Measurements from ENCODE around the gene CILP. TPM values are rescaled to one million over a fixed set of nuclear protein-coding genes. Genes with fewer than 3 reads are reported as not detected.

CILP gene
- total RNA-seq, 2 experiments from 2014 or later = not detected

- no peaks in the 10 kb centered on the region for H3K9me3 Mint-ChIP-seq
- no peaks in the 10 kb centered on the region for H3K4me1 Mint-ChIP-seq (ENCODE audit: low read depth)
- DNase-seq = no peak
- intact Hi-C loops (cut with micrococcal nuclease) = no loop called here
- CTCF ChIA-PET = no interaction called here
- no peak overlapping the region for H3K4me3 Mint-ChIP-seq
- no peaks in the 10 kb centered on the region for H3K27me3 Mint-ChIP-seq (ENCODE audit: low read depth)
- no peak overlapping the region for H3K27ac Mint-ChIP-seq
- peaks cover 9% of the 10 kb centered on the region for H3K36me3 Mint-ChIP-seq (ENCODE audit: low read depth)
These were observed 48.2 kb downstream of the CILP start for GRCh38 chr15:65163041-65163440.

- Mint-ChIP-seq H3K4me3 (no peak overlapping the region), H3K36me3 (ENCODE audit: low read depth) (peaks cover 27% of the 10 kb centered on the region), H3K27ac (no peak overlapping the region), H3K27me3 (ENCODE audit: low read depth) (no peaks in the 10 kb centered on the region), H3K9me3 (no peaks in the 10 kb centered on the region), H3K4me1 (ENCODE audit: low read depth) (no peaks in the 10 kb centered on the region)
- CTCF ChIA-PET = interaction anchor here (0.6 kb wide), 1 partner anchor 112 kb away, joined by 3 read pairs; no protein-coding TSS in a partner anchor
- DNase-seq = no peak
- intact Hi-C loops (cut with micrococcal nuclease) = no loop called here
These were observed 54.6 kb downstream of the CILP start for GRCh38 chr15:65156692-65157091.

DNA sequence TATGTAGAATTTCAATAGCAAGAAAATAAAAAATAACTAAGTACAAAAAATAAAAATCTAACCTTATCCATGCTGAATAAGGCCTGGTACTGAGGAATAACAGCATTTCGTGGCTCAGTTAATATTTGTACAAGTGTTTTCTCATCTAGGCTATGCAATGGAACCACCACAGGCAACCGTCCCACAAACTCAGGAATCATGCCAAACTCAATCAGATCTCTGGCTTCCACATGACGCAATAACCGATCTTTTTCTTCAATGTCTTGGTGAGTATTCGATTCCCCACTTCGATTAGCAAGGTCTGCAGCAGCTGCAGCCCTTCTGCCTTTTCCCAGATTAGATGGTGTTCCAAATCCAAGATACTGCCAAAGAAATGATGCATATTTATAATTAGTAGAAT is 56.6 kb downstream of the CILP start:
- Mint-ChIP-seq H3K4me3 (no peak overlapping the region), H3K27ac (no peak overlapping the region), H3K9me3 (no peaks in the 10 kb centered on the region), H3K4me1 (ENCODE audit: low read depth) (no peaks in the 10 kb centered on the region), H3K27me3 (ENCODE audit: low read depth) (no peaks in the 10 kb centered on the region), H3K36me3 (ENCODE audit: low read depth) (peaks cover 30% of the 10 kb centered on the region)
- no peak for DNase-seq
- intact Hi-C loops (cut with micrococcal nuclease) = no loop called here
- CTCF ChIA-PET = no interaction called here

GRCh38 chr15:65147902-65148301 is 63.4 kb downstream of the CILP start:
- CTCF ChIA-PET = interaction anchor here (1.1 kb wide), 1 partner anchor 124 kb away, joined by 3 read pairs; no protein-coding TSS in a partner anchor
- Mint-ChIP-seq H3K27me3 (ENCODE audit: low read depth) (no peaks in the 10 kb centered on the region), H3K27ac (no peak overlapping the region), H3K4me3 (no peak overlapping the region), H3K4me1 (ENCODE audit: low read depth) (no peaks in the 10 kb centered on the region), H3K36me3 (ENCODE audit: low read depth) (peaks cover 9% of the 10 kb centered on the region), H3K9me3 (no peaks in the 10 kb centered on the region)
- no peak for DNase-seq
- intact Hi-C loops (cut with micrococcal nuclease) = no loop called here

GRCh38 chr15:65146438-65146837 is 64.8 kb downstream of the CILP start:
- H3K4me3 Mint-ChIP-seq = no peak overlapping the region
- H3K36me3 Mint-ChIP-seq (ENCODE audit: low read depth) = peaks cover 4% of the 10 kb centered on the region
- CTCF ChIA-PET = no interaction called here
- intact Hi-C loops (cut with micrococcal nuclease) = no loop called here
- no peaks in the 10 kb centered on the region for H3K4me1 Mint-ChIP-seq (ENCODE audit: low read depth)
- no peaks in the 10 kb centered on the region for H3K9me3 Mint-ChIP-seq
- H3K27me3 Mint-ChIP-seq (ENCODE audit: low read depth) = no peaks in the 10 kb centered on the region
- no peak overlapping the region for H3K27ac Mint-ChIP-seq
- no peak for DNase-seq

Other genes starting within 250 kb of the CILP start
- gene SPG21, start 221.6 kb downstream of the CILP start, total RNA-seq = 10 to 100 TPM; 67.7 to 68.0 TPM
- gene MTFMT, start 181.8 kb downstream of the CILP start, total RNA-seq = 10 to 100 TPM; 15.1 to 17.1 TPM
- not detected for gene SLC51B, start 166.1 kb downstream of the CILP start, total RNA-seq
- gene RASL12, start 143.5 kb downstream of the CILP start, total RNA-seq = not detected
- not detected for gene KBTBD13, start 134.7 kb downstream of the CILP start, total RNA-seq
- 1 to 10 TPM; 1.6 to 1.9 TPM for gene UBAP1L, start 96.3 kb downstream of the CILP start, total RNA-seq
- 10 to 100 TPM; 28.6 to 31.5 TPM for gene PDCD7, start 77.7 kb downstream of the CILP start, total RNA-seq
- 10 to 100 TPM; 62.7 to 69.9 TPM for gene CLPX, start 26.1 kb downstream of the CILP start, total RNA-seq
- gene PARP16, start 75.4 kb upstream of the CILP start, total RNA-seq = 10 to 100 TPM; 16.2 to 16.8 TPM
- not detected for gene RNU5A-1, start 84.6 kb upstream of the CILP start, total RNA-seq
- not detected for gene RNU5B-1, start 93.2 kb upstream of the CILP start, total RNA-seq
- gene IGDCC3, start 166.5 kb upstream of the CILP start, total RNA-seq = not detected
- under 1 TPM; 0.17 to 0.41 TPM for gene IGDCC4, start 211.5 kb upstream of the CILP start, total RNA-seq